ENCODE measurements around the gene SOX6. TPM values are rescaled to one million over a fixed set of nuclear protein-coding genes. Genes with fewer than 3 reads are reported as not detected.

SOX6 gene
- polyA plus RNA-seq, 1 donor: 22.8 TPM

- DNase-seq (ENCODE audit: low read depth): no peak
Observed at GRCh38 chr11:16000065-16000464, 356.3 kb downstream of the SOX6 start.

- no peak for DNase-seq (ENCODE audit: low read depth)
Observed at GRCh38 chr11:15993345-15993744, 363.0 kb downstream of the SOX6 start.

- DNase-seq (ENCODE audit: low read depth): no peak
Observed at GRCh38 chr11:15991215-15991614, 365.1 kb downstream of the SOX6 start.

GRCh38 chr11:15989685-15990084 lies 366.7 kb downstream of the SOX6 start:
- DNase-seq (ENCODE audit: low read depth): no peak

GRCh38 chr11:15988693-15989231 lies 367.6 kb downstream of the SOX6 start:
- DNase-seq (ENCODE audit: low read depth): no peak

DNA sequence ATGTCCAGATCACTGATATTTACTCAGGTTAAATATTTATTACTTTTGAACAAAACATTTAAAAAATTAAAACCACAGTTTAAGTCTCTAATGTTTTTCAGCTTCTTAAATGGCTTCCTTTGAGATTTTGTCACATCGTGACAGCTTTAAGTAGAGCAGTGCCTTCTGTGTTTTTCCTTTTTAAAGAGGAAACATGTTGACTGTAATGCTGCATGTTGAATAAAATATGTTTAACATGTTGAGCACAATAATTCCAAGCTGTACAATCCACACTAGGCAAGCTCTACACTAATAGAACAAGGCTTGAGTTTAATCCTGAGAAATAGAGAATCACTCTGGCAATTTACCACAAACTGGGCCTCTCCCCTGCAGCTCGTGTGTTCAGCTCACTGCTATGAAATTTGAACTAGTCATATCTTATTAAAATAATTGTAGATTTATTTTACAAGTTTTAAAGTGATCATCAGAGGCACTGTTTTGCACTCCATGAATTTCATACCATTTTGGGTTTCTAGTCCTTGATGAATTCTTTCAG lies 368.3 kb downstream of the SOX6 start:
- DNase-seq (ENCODE audit: low read depth): no peak

DNA sequence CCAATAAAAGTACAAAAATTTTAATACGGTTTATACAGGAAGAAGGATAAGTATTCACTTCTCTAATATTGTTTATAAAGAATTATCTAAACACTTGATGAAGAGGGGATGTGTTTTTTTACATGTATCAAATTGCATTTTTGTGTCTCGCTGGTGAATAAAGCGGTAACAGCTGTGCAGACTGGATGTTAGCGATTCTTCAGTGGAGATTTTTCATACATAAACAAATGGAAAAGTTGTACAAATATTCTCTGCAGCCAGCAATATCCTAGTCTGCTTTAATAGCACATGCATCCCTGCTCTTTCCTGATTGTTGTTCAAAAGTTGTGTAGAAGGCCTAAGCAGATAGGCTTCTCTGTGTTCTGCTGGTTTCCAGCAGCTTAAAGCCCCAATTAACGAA lies 369.3 kb downstream of the SOX6 start:
- DNase-seq (ENCODE audit: low read depth): peak; percentile 45

DNA sequence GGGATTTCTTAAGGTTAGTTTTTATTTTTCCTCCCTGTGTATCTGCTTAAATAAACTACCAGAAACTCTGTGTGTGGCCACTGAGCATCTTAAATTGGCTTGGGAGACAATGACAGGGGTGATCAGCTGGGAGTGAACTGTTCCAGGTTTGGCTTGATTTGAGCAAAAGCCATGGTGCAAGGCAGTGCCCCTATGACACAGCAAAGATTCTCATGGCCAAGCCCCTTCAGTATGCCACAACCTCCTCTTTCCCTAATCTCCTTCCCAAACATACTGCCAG lies 370.5 kb downstream of the SOX6 start:
- no peak for DNase-seq (ENCODE audit: low read depth)

- DNase-seq (ENCODE audit: low read depth): no peak
Observed at GRCh38 chr11:15985127-15985859, 371.1 kb downstream of the SOX6 start.

DNA sequence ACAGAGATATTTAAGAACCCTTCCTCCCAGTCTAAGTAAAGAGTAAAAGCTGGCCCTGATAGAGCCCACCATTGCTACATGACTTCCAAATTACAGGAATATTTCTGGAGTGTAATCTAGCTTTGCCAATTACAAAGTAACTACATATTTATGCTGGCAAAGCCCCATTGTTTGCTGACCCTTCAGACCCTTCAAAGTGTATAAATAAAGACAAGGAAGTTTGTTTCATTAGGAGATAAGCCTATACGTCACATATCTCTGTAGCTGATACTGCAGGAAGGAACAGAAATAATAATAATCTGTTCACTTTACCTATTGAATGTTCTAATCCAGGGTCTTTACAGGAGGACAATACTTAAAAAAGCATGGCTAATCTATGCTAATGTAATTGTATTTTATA lies 375.1 kb downstream of the SOX6 start:
- no peak for DNase-seq (ENCODE audit: low read depth)

GRCh38 chr11:15977116-15977515 lies 379.2 kb downstream of the SOX6 start:
- DNase-seq (ENCODE audit: low read depth): no peak

- no peak for DNase-seq (ENCODE audit: low read depth)
Observed at GRCh38 chr11:15976433-15977045, 379.8 kb downstream of the SOX6 start.

DNA sequence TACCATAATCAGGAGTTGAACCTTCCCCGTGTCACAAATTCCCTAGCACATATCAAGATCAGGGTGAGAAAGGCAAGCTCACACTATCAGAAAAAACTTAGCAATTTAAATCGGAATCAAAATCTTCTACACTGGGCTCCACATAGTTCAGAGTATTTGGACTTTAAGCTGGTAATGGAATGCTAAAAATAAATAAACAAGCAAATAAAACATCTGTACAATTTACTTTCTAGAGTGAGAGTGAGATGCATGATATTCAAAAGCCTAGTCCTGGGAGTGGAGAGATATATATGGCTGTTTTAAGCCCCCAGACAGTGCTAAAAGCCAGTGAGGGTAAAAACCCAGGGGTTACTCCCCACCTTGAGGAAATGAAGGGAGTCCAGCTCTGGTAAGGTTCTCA lies 380.6 kb downstream of the SOX6 start:
- no peak for DNase-seq (ENCODE audit: low read depth)

DNA sequence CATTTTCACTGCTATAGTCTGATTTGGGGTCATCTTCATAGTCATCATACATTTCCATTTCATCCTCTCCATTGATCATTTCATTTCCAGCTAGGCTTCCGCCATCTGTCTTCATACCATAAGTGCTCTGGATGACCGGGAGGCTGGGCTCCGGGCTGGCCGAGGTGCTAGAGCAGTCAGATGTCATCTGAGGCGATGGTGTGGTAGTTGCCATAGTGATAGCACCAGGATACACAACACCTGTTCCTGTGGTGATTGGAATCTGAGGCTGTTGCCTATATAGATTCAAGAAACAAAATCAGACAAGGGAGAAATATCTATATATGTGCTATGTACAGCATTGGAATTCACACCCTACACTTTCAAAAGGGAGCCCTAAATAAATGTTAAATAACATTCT lies 383.5 kb downstream of the SOX6 start:
- no peak for DNase-seq (ENCODE audit: low read depth)

DNA sequence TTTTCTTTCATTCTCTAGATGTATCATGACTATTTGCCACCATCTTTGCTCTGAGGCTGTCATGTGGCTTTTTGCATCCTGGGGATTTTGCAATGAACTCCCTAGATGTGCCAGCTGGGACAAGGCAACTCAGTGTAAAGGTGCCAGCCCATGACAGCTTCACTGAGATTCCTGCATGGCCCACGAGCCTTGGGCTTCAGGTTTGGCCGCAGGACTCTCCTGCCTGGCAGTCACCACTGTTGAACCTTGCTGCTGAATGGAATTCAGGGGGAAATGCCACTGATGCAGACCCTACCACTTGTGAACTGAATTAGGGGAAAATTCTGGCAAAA lies 385.2 kb downstream of the SOX6 start:
- no peak for DNase-seq (ENCODE audit: low read depth)

- DNase-seq (ENCODE audit: low read depth): no peak
Observed at GRCh38 chr11:15970506-15971214, 385.7 kb downstream of the SOX6 start.

- DNase-seq (ENCODE audit: low read depth): no peak
Observed at GRCh38 chr11:15969701-15970329, 386.5 kb downstream of the SOX6 start.

DNA sequence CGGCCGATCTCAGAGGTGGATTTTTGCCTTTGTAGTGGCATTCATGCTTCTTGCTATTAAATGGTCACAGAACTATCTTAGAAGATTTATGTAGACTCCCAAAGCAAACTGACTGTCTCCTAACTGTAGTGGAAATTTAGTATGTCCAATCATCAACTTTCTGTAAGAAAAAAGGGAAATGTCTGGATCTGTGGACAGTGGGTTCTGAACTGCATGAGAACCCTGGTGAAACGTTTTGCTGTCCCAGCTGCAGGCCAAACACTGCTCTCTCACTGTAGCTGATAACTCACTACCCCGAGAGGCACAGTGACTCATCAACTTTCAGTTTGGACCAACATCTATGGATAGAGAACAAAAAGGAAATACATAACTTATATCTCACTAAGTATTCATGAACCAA lies 387.1 kb downstream of the SOX6 start:
- no peak for DNase-seq (ENCODE audit: low read depth)

GRCh38 chr11:15968461-15969130 lies 387.8 kb downstream of the SOX6 start:
- no peak for DNase-seq (ENCODE audit: low read depth)

- no peak for DNase-seq (ENCODE audit: low read depth)
Observed at GRCh38 chr11:15967966-15968365, 388.4 kb downstream of the SOX6 start.

- no peak for DNase-seq (ENCODE audit: low read depth)
Observed at GRCh38 chr11:15967166-15967565, 389.2 kb downstream of the SOX6 start.

Data from forelimb muscle (tissue), 1 donor.